Measurements from ENCODE around the gene NT5E. TPM values are rescaled to one million over a fixed set of nuclear protein-coding genes. Genes with fewer than 3 reads are reported as not detected.

The NT5E gene
- total and polyA plus RNA-seq, 12 donors, result 0.88 to 8.4 (median 4.2) TPM

GRCh38 chr6:85421181-85421580, 28.7 kb upstream of the NT5E start:
- Histone ChIP-seq H3K27ac (no peak overlapping the region), H3K9me3 (peaks cover 0 to 19% (median 15%) of the 10 kb centered on the region in 11 donors), H3K27me3 (no peaks in the 10 kb centered on the region), H3K4me3 (no peak overlapping the region), H3K36me3 (no peaks in the 10 kb centered on the region), H3K4me1 (peaks cover 0 to 6% (median 0%) of the 10 kb centered on the region in 9 donors)
- ATAC-seq (no peak), DNase-seq (no peak)
- intact Hi-C loops (cut with DNase I), result no loop called here
- TF ChIP-seq CTCF (IDR thresholded peaks at IDR 0.05), result no peak
- WGBS, 2 donors, result 77 to 89% methylated on average over 2 of the region's 2 CpGs

GRCh38 chr6:85421972-85422371, 27.9 kb upstream of the NT5E start:
- no peaks in the 10 kb centered on the region for H3K36me3 ChIP-seq
- TF ChIP-seq CTCF (IDR thresholded peaks at IDR 0.05), result no peak
- WGBS, 2 donors, result 82 to 92% methylated on average over 2 of the region's 2 CpGs
- ATAC-seq (no peak), DNase-seq (no peak)
- H3K9me3 ChIP-seq, result peaks cover 0 to 27% (median 17%) of the 10 kb centered on the region in 11 donors
- intact Hi-C loops (cut with DNase I), result no loop called here
- no peak overlapping the region for H3K4me3 ChIP-seq
- H3K27me3 ChIP-seq, result no peaks in the 10 kb centered on the region
- H3K4me1 ChIP-seq, result peaks cover 0 to 6% (median 0%) of the 10 kb centered on the region in 9 donors
- H3K27ac ChIP-seq, result no peak overlapping the region

- no peaks in the 10 kb centered on the region for H3K27me3 ChIP-seq
- H3K4me3 ChIP-seq, result no peak overlapping the region
- ATAC-seq, result no peak
- WGBS, 2 donors, result 80 to 88% methylated on average over 5 of the region's 5 CpGs
- no peak overlapping the region for H3K27ac ChIP-seq
- H3K9me3 ChIP-seq, result peaks cover 0 to 37% (median 18%) of the 10 kb centered on the region in 11 donors
- TF ChIP-seq CTCF (IDR thresholded peaks at IDR 0.05), result no peak
- intact Hi-C loops (cut with DNase I), result no loop called here
- peaks cover 0 to 6% (median 0%) of the 10 kb centered on the region in 9 donors for H3K4me1 ChIP-seq
- H3K36me3 ChIP-seq, result no peaks in the 10 kb centered on the region
- no peak for DNase-seq
These were observed 26.9 kb upstream of the NT5E start for GRCh38 chr6:85422996-85423395.

GRCh38 chr6:85424981-85425380, 24.9 kb upstream of the NT5E start:
- no peak for TF ChIP-seq CTCF (IDR thresholded peaks at IDR 0.05)
- intact Hi-C loops (cut with DNase I), result no loop called here
- ATAC-seq, result no peak
- WGBS, 2 donors, result 82 to 85% methylated on average over 2 of the region's 2 CpGs
- H3K27me3 ChIP-seq, result no peaks in the 10 kb centered on the region
- DNase-seq, result no peak
- H3K27ac ChIP-seq, result no peak overlapping the region
- H3K4me1 ChIP-seq, result no peaks in the 10 kb centered on the region
- no peak overlapping the region for H3K4me3 ChIP-seq
- peaks cover 0 to 37% (median 18%) of the 10 kb centered on the region in 11 donors for H3K9me3 ChIP-seq
- H3K36me3 ChIP-seq, result no peaks in the 10 kb centered on the region
